WTC11 (cell line): Measurements from ENCODE around the gene TRMU. TPM values are rescaled to one million over a fixed set of nuclear protein-coding genes. Genes with fewer than 3 reads are reported as not detected.

Source experiments
- ATAC-seq: fragments of 200-7000 bp; cut with Tn5 transposase; 2 replicates; pipeline ENCODE4 v1.10.0; 2021; ENCODE audit warnings: mild to moderate bottlenecking, moderate library complexity
- CTCF ChIA-PET: fragments of 300-600 bp; sonication (Branson Sonifier 250); formaldehyde crosslinking; loops from one replicate; lab custom pipeline; 2021; ENCODE audit warnings: antibody characterized with exemption; lab: Charles Lee
- POLR2A ChIA-PET: fragments of 350-600 bp; sonication (Branson Sonifier 250); formaldehyde crosslinking; loops from one replicate; lab custom pipeline; 2021; ENCODE audit warnings: antibody characterized with exemption; lab: Charles Lee
- DNase-seq: peaks from one replicate; pipeline ENCODE4 v3.0.0; 2021; ENCODE audit warnings: low spot score
- H3K27ac Mint-ChIP-seq: 2 replicates; pipeline ENCODE4 v1.8.0; 2021; ENCODE audit warnings: mixed read lengths
- H3K27me3 Mint-ChIP-seq: 2 replicates; pipeline ENCODE4 v1.8.0; 2021; ENCODE audit warnings: low read depth, mild to moderate bottlenecking, moderate library complexity, mixed read lengths
- H3K36me3 Mint-ChIP-seq: 2 replicates; pipeline ENCODE4 v1.8.0; 2021; ENCODE audit warnings: mixed read lengths
- H3K4me1 Mint-ChIP-seq: 2 replicates; pipeline ENCODE4 v1.8.0; 2022; ENCODE audit warnings: mixed read lengths
- H3K4me3 Mint-ChIP-seq: 2 replicates; pipeline ENCODE4 v1.8.0; 2021; ENCODE audit warnings: mild to moderate bottlenecking, moderate library complexity, mixed read lengths
- H3K9me3 Mint-ChIP-seq: 2 replicates; pipeline ENCODE4 v1.8.0; 2021; ENCODE audit warnings: mixed read lengths
- GABPB1 ChIP-seq: sonication (generic); formaldehyde crosslinking; IDR thresholded peaks from 2 replicates; pipeline ENCODE4 v1.8.1; 2023; ENCODE audit warnings: mild to moderate bottlenecking, missing genetic modification reagents
- KAT7 ChIP-seq: sonication (generic); formaldehyde crosslinking; IDR thresholded peaks from 2 replicates; pipeline ENCODE4 v1.8.1; 2023; ENCODE audit warnings: missing genetic modification reagents, mild to moderate bottlenecking, borderline replicate concordance
- NFATC4 ChIP-seq: fragments of 250-450 bp; sonication (Bioruptor Pico); IDR thresholded peaks from 2 replicates; pipeline ENCODE4 v1.9.0; 2021; ENCODE audit warnings: mild to moderate bottlenecking
- NR2C2 ChIP-seq: sonication (generic); formaldehyde crosslinking; IDR thresholded peaks from 2 replicates; pipeline ENCODE4 v1.8.0; 2022; ENCODE audit warnings: mild to moderate bottlenecking, missing genetic modification reagents
- RELA ChIP-seq: sonication (generic); formaldehyde crosslinking; IDR thresholded peaks from 2 replicates; pipeline ENCODE4 v1.8.1; 2022; ENCODE audit warnings: missing genetic modification reagents, mild to moderate bottlenecking, borderline replicate concordance
- ZNF219 ChIP-seq: sonication (generic); formaldehyde crosslinking; IDR thresholded peaks from 2 replicates; pipeline ENCODE4 v1.8.0; 2023; ENCODE audit warnings: missing genetic modification reagents, mild to moderate bottlenecking, borderline replicate concordance
- ZNF263 ChIP-seq: sonication (generic); formaldehyde crosslinking; IDR thresholded peaks from 2 replicates; pipeline ENCODE4 v1.8.1; 2022; ENCODE audit warnings: low read depth, mild to moderate bottlenecking, moderate library complexity, missing genetic modification reagents
- ZNF416 ChIP-seq: fragments of 250-450 bp; sonication (Bioruptor Pico); IDR thresholded peaks from 2 replicates; pipeline ENCODE4 v1.9.0; 2021; ENCODE audit warnings: mild to moderate bottlenecking, inconsistent platforms
- ZNF423 ChIP-seq: fragments of 250-450 bp; sonication (Bioruptor Pico); IDR thresholded peaks from 2 replicates; pipeline ENCODE4 v2.1.2; 2022; ENCODE audit warnings: mild to moderate bottlenecking, moderate library complexity
- total RNA-seq: library from RNA; stranded (reverse); gene quantifications from 3 replicates; pipeline ENCODE4 v1.2.3, GENCODE V29; 2021
- TF ChIP-seq, protein P1 (sequence below): sonication (generic); formaldehyde crosslinking; IDR thresholded peaks from 2 replicates; pipeline ENCODE4 v1.8.1; 2023; ENCODE audit warnings: mild to moderate bottlenecking, missing genetic modification reagents
- TF ChIP-seq, protein P2 (sequence below): sonication (generic); formaldehyde crosslinking; IDR thresholded peaks from 2 replicates; pipeline ENCODE4 v1.8.0; 2022; ENCODE audit warnings: missing genetic modification reagents
- TF ChIP-seq, protein P3 (sequence below): sonication (generic); formaldehyde crosslinking; IDR thresholded peaks from 2 replicates; pipeline ENCODE4 v1.8.0; 2022; ENCODE audit warnings: mild to moderate bottlenecking, missing genetic modification reagents
- TF ChIP-seq, protein P4 (sequence below): sonication (generic); formaldehyde crosslinking; IDR thresholded peaks from 2 replicates; pipeline ENCODE4 v1.8.0; 2023; ENCODE audit warnings: mild to moderate bottlenecking, missing genetic modification reagents
- TF ChIP-seq, protein P5 (sequence below): sonication (generic); formaldehyde crosslinking; IDR thresholded peaks from 2 replicates; pipeline ENCODE4 v1.8.1; 2023; ENCODE audit warnings: mild to moderate bottlenecking, missing genetic modification reagents, moderate library complexity
- TF ChIP-seq, protein P6 (sequence below): sonication (generic); formaldehyde crosslinking; IDR thresholded peaks from 2 replicates; pipeline ENCODE4 v1.8.1; 2022; ENCODE audit warnings: mild to moderate bottlenecking, missing genetic modification reagents, moderate library complexity, borderline replicate concordance

The TRMU gene
- total RNA-seq, 1 experiment from 2014 or later, result 103 TPM

DNA sequence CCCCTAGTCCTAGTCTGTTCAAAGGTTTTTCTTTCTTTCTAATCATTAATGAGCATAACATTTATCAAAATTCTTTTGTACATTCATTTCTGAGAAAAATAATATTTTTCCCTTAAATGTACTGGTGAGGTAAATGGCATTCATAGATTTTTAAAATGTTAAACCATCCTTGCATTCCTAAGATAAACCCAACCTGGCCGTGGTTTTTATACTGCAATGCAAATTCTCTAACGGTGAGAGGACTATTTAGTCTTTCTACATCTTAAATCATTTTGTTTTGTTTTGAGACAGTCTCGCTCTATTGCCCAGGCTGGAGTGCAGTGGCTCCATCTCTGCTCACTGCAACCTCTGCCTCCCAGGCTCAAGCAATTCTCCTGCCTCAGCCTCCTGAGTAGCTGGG lies 40.6 kb downstream of the TRMU start:
- Mint-ChIP-seq H3K36me3 (peaks cover 9% of the 10 kb centered on the region), H3K4me1 (peaks cover 34% of the 10 kb centered on the region), H3K27me3 (no peaks in the 10 kb centered on the region), H3K27ac (no peak overlapping the region), H3K4me3 (no peak overlapping the region), H3K9me3 (peaks cover 4% of the 10 kb centered on the region)
- TF ChIP-seq, protein P1, sequence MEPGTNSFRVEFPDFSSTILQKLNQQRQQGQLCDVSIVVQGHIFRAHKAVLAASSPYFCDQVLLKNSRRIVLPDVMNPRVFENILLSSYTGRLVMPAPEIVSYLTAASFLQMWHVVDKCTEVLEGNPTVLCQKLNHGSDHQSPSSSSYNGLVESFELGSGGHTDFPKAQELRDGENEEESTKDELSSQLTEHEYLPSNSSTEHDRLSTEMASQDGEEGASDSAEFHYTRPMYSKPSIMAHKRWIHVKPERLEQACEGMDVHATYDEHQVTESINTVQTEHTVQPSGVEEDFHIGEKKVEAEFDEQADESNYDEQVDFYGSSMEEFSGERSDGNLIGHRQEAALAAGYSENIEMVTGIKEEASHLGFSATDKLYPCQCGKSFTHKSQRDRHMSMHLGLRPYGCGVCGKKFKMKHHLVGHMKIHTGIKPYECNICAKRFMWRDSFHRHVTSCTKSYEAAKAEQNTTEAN (CRISPR knock-in tag), result no peak
- TF ChIP-seq NR2C2 (CRISPR knock-in tag), result no peak
- DNase-seq (no peak), ATAC-seq (no peak)
- CTCF ChIA-PET, result interaction anchor here (1.4 to 4.2 kb wide), 3 partner anchors 9 to 166 kb away, joined by 4 to 54 read pairs (median 5); no protein-coding TSS in a partner anchor
- POLR2A ChIA-PET, result no interaction called here

DNA sequence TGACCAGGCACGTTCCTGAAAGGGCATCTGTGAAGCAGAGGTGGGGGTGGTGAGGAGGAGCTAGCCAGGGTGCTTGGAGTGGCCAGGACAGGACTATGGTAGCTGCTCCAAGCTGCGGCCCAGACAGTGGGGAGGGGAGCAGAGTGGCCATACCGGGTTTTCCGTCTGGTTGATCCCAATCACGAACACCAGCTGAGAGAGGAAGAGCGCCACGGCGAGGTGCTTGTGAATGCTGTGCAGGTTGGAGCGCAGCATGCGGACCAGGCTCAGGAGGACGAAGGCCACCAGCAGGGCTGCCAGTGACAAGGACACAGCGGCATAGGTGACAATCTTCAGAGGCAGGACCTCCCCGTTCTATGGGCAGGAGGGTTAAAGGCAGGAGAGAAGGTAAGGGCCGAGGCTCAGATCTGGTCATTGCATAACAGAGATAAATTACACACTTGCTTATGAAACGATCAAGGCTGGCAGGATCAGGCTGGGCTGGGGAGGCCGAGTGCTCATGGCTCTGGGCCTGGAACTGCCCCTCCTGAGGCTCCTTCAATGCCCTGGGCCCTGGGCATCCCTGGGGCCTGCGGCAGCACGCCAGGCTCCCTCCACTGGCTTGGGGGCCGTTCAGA lies 41.5 kb downstream of the TRMU start:
- ChIA-PET POLR2A (interaction anchor here (0.7 kb wide), 1 partner anchor 41 kb away, joined by 3 read pairs; the partner anchor contains the start of gene TRMU), CTCF (interaction anchor here (0.8 to 4.2 kb wide), 6 partner anchors 10 to 166 kb away, joined by 3 to 54 read pairs (median 4); no protein-coding TSS in a partner anchor)
- H3K4me3 Mint-ChIP-seq, result no peak overlapping the region; the same call in 1 of the 2 replicates
- DNase-seq (no peak), ATAC-seq (no peak)
- peak overlapping the region; percentile 16 for H3K27ac Mint-ChIP-seq
- no peaks in the 10 kb centered on the region for H3K27me3 Mint-ChIP-seq
- H3K36me3 Mint-ChIP-seq, result peaks cover 9% of the 10 kb centered on the region
- TF ChIP-seq, protein P2, sequence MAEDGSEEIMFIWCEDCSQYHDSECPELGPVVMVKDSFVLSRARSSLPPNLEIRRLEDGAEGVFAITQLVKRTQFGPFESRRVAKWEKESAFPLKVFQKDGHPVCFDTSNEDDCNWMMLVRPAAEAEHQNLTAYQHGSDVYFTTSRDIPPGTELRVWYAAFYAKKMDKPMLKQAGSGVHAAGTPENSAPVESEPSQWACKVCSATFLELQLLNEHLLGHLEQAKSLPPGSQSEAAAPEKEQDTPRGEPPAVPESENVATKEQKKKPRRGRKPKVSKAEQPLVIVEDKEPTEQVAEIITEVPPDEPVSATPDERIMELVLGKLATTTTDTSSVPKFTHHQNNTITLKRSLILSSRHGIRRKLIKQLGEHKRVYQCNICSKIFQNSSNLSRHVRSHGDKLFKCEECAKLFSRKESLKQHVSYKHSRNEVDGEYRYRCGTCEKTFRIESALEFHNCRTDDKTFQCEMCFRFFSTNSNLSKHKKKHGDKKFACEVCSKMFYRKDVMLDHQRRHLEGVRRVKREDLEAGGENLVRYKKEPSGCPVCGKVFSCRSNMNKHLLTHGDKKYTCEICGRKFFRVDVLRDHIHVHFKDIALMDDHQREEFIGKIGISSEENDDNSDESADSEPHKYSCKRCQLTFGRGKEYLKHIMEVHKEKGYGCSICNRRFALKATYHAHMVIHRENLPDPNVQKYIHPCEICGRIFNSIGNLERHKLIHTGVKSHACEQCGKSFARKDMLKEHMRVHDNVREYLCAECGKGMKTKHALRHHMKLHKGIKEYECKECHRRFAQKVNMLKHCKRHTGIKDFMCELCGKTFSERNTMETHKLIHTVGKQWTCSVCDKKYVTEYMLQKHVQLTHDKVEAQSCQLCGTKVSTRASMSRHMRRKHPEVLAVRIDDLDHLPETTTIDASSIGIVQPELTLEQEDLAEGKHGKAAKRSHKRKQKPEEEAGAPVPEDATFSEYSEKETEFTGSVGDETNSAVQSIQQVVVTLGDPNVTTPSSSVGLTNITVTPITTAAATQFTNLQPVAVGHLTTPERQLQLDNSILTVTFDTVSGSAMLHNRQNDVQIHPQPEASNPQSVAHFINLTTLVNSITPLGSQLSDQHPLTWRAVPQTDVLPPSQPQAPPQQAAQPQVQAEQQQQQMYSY, result peak; percentile 54; the same call in 1 of the 2 replicates
- TF ChIP-seq, protein P3, sequence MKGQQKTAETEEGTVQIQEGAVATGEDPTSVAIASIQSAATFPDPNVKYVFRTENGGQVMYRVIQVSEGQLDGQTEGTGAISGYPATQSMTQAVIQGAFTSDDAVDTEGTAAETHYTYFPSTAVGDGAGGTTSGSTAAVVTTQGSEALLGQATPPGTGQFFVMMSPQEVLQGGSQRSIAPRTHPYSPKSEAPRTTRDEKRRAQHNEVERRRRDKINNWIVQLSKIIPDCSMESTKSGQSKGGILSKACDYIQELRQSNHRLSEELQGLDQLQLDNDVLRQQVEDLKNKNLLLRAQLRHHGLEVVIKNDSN (CRISPR knock-in tag), result no peak
- TF ChIP-seq ZNF416 (CRISPR knock-in tag), result no peak
- TF ChIP-seq NR2C2 (CRISPR knock-in tag), result no peak
- TF ChIP-seq, protein P4, sequence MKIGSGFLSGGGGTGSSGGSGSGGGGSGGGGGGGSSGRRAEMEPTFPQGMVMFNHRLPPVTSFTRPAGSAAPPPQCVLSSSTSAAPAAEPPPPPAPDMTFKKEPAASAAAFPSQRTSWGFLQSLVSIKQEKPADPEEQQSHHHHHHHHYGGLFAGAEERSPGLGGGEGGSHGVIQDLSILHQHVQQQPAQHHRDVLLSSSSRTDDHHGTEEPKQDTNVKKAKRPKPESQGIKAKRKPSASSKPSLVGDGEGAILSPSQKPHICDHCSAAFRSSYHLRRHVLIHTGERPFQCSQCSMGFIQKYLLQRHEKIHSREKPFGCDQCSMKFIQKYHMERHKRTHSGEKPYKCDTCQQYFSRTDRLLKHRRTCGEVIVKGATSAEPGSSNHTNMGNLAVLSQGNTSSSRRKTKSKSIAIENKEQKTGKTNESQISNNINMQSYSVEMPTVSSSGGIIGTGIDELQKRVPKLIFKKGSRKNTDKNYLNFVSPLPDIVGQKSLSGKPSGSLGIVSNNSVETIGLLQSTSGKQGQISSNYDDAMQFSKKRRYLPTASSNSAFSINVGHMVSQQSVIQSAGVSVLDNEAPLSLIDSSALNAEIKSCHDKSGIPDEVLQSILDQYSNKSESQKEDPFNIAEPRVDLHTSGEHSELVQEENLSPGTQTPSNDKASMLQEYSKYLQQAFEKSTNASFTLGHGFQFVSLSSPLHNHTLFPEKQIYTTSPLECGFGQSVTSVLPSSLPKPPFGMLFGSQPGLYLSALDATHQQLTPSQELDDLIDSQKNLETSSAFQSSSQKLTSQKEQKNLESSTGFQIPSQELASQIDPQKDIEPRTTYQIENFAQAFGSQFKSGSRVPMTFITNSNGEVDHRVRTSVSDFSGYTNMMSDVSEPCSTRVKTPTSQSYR, result no peak
- TF ChIP-seq NFATC4 (CRISPR knock-in tag), result no peak
- TF ChIP-seq RELA (CRISPR knock-in tag), result no peak
- no peak for TF ChIP-seq ZNF423
- H3K4me1 Mint-ChIP-seq, result peaks cover 34% of the 10 kb centered on the region
- peaks cover 4% of the 10 kb centered on the region for H3K9me3 Mint-ChIP-seq

DNA sequence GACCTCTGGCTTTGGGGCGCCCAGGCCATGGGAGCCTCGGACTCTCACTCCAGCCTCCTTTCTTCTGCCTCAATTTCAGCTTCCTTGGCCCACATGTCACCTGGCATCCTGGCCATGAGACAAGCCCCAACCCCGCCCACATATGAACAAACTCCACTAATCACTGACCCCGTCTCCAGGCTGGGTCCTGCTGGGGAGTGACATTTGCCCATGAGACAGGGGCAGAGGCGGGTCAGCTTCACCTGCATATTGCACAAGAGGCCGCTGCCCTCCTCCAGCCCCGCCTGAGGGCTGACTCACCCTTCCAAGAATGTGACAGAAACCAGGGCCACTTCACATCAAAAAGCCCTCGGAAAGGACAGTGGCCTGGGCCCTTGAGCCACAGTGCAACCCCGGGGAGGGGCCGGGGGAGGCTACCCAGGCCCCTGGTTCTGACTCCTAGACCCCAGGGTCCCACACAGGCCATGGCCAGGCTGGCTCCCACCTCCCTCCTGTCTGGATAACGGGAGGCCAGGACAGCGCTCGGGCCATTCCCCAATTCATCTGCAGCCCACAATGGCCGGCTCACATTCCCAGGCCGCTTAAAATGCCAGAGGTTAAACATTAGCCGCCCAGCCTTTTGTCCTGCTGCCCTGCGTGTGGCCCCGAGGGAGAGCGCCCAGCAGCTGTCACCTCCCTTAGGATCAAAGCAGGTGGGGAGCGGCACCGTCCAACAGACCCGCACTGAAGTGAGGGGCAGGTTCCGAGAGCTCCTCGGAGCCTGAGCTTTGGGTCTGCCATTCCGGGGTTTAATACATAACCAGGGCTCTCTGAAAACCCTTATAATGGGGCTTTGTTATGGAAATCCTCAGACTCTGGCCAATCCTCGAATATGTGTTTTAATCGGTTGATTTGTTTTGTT lies 42.3 kb downstream of the TRMU start:
- peak overlapping the region; percentile 80 for H3K27ac Mint-ChIP-seq
- TF ChIP-seq, protein P5, sequence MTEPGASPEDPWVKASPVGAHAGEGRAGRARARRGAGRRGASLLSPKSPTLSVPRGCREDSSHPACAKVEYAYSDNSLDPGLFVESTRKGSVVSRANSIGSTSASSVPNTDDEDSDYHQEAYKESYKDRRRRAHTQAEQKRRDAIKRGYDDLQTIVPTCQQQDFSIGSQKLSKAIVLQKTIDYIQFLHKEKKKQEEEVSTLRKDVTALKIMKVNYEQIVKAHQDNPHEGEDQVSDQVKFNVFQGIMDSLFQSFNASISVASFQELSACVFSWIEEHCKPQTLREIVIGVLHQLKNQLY (CRISPR knock-in tag), result no peak
- TF ChIP-seq ZNF263 (CRISPR knock-in tag) (no peak), KAT7 (CRISPR knock-in tag) (0 out of 2 replicates have a peak, but pooled peaks have one; percentile 45), ZNF219 (CRISPR knock-in tag) (no peak), GABPB1 (CRISPR knock-in tag) (peak; percentile 57; the same call in 1 of the 2 replicates)
- TF ChIP-seq, protein P6, sequence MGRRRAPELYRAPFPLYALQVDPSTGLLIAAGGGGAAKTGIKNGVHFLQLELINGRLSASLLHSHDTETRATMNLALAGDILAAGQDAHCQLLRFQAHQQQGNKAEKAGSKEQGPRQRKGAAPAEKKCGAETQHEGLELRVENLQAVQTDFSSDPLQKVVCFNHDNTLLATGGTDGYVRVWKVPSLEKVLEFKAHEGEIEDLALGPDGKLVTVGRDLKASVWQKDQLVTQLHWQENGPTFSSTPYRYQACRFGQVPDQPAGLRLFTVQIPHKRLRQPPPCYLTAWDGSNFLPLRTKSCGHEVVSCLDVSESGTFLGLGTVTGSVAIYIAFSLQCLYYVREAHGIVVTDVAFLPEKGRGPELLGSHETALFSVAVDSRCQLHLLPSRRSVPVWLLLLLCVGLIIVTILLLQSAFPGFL (CRISPR knock-in tag), result no peak

More for the DNA sequence above, 42.3 kb downstream of the TRMU start:
- DNase-seq, result peak; percentile 56
- H3K36me3 Mint-ChIP-seq, result peaks cover 14% of the 10 kb centered on the region
- H3K4me1 Mint-ChIP-seq, result peaks cover 34% of the 10 kb centered on the region
- no peaks in the 10 kb centered on the region for H3K27me3 Mint-ChIP-seq
- peaks cover 9% of the 10 kb centered on the region for H3K9me3 Mint-ChIP-seq
- ChIA-PET CTCF (interaction anchor here (0.6 to 4.2 kb wide), 8 partner anchors 9 to 186 kb away, joined by 3 to 54 read pairs (median 4); no protein-coding TSS in a partner anchor), POLR2A (interaction anchor here (0.6 to 0.7 kb wide), 2 partner anchors 42 to 132 kb away, joined by 3 to 11 read pairs; partner anchors contain the start of gene TRMU)
- peak; percentile 65 for ATAC-seq
- H3K4me3 Mint-ChIP-seq, result peak overlapping the region; percentile 27; the same call in 1 of the 2 replicates
